Keratinocyte (primary cell): ENCODE results near the gene AARS2. TPM values are rescaled to one million over a fixed set of nuclear protein-coding genes. Genes with fewer than 3 reads are reported as not detected.

ENCODE experiments used
- DNase-seq: peaks from one replicate; pipeline ENCODE4 v3.0.0-alpha.2; 2011; ENCODE audit warnings: low read depth, missing footprints, low spot score
- FAIRE-seq: peaks from 2 replicates; lab custom pipeline; 2011; peaks lifted over from hg19 to GRCh38; lab: Jason Lieb, UNC
- H2AFZ ChIP-seq: 2 replicates; pipeline ENCODE4 v1.6.0; 2012; ENCODE audit warnings: low read length, control low read depth, inconsistent platforms; ENCODE audit not compliant: control insufficient read depth
- H3K27ac ChIP-seq: 2 replicates; pipeline ENCODE4 v1.5.1; 2011; ENCODE audit warnings: low read length; ENCODE audit not compliant: control insufficient read depth, insufficient read depth
- H3K27me3 ChIP-seq: 3 replicates; pipeline ENCODE4 v1.6.0; 2011; ENCODE audit warnings: low read length; ENCODE audit not compliant: control insufficient read depth, insufficient read depth; ENCODE audit errors: extremely low read depth
- H3K36me3 ChIP-seq, 2 experiments: 2 replicates in 1 of 2; 3 replicates in 1 of 2; pipeline ENCODE4 v1.5.1; 2011; ENCODE audit warnings: low read length in 2 of 2, mild to moderate bottlenecking in 1 of 2; ENCODE audit not compliant: control insufficient read depth in 2 of 2, insufficient read depth in 2 of 2; ENCODE audit errors: extremely low read depth in 1 of 2
- H3K4me1 ChIP-seq: 3 replicates; pipeline ENCODE4 v1.5.1; 2011; ENCODE audit warnings: low read length; ENCODE audit not compliant: control insufficient read depth, insufficient read depth; ENCODE audit errors: extremely low read depth
- H3K4me2 ChIP-seq: 3 replicates; pipeline ENCODE4 v1.6.0; 2011; ENCODE audit warnings: low read depth, low read length; ENCODE audit not compliant: control insufficient read depth, insufficient read depth; ENCODE audit errors: extremely low read depth
- H3K4me3 ChIP-seq, 3 experiments: fragments of 200-600 bp in 1 of 3; sonication (generic) in 1 of 3; 2 replicates in 2 of 3; 3 replicates in 1 of 3; pipeline ENCODE4 v1.5.1; 2011 to 2016; ENCODE audit warnings: low read length in 3 of 3, mild to moderate bottlenecking in 3 of 3, control low read depth in 2 of 3, inconsistent platforms in 1 of 3, low read depth in 1 of 3, mixed read lengths in 1 of 3, mixed run types in 1 of 3, moderate library complexity in 1 of 3; ENCODE audit not compliant: control insufficient read depth in 2 of 3, insufficient read depth in 2 of 3; ENCODE audit errors: extremely low read depth in 1 of 3
- H3K79me2 ChIP-seq: 2 replicates; pipeline ENCODE4 v1.6.0; 2012; ENCODE audit warnings: low read length; ENCODE audit not compliant: control insufficient read depth, insufficient read depth
- H3K9ac ChIP-seq: 3 replicates; pipeline ENCODE4 v1.6.0; 2011; ENCODE audit warnings: low read length; ENCODE audit not compliant: control insufficient read depth, insufficient read depth; ENCODE audit errors: extremely low read depth
- H3K9me1 ChIP-seq: 3 replicates; pipeline ENCODE4 v1.6.0; 2011; ENCODE audit warnings: low read length; ENCODE audit not compliant: control insufficient read depth, insufficient read depth; ENCODE audit errors: extremely low read depth
- H3K9me3 ChIP-seq: 2 replicates; pipeline ENCODE4 v1.5.1; 2012; ENCODE audit warnings: low read depth, low read length; ENCODE audit not compliant: control insufficient read depth
- H4K20me1 ChIP-seq: 3 replicates; pipeline ENCODE4 v1.6.0; 2011; ENCODE audit warnings: low read length; ENCODE audit not compliant: control insufficient read depth, insufficient read depth; ENCODE audit errors: extremely low read depth
- CTCF ChIP-seq, 3 experiments: IDR thresholded peaks in 1 of 3; conservative IDR thresholded peaks in 1 of 3; optimal IDR thresholded peaks in 1 of 3; 2 replicates in 2 of 3; 3 replicates in 1 of 3; pipeline versions ENCODE3 to v1.5.1; 2011; ENCODE audit warnings: low read length in 3 of 3, mild to moderate bottlenecking in 3 of 3, moderate library complexity in 2 of 3, control low read depth in 1 of 3, inconsistent platforms in 1 of 3; ENCODE audit not compliant: insufficient read depth in 2 of 3; ENCODE audit errors: extremely low read depth in 1 of 3
- EZH2 ChIP-seq: IDR thresholded peaks from one replicate; pipeline ENCODE4 v1.6.1; 2012; ENCODE audit warnings: inconsistent platforms, mild to moderate bottlenecking, low read length, moderate library complexity
- dilution Hi-C: fragments of 300-500 bp; cut with MboI; formaldehyde crosslinking; loops from one replicate; pipeline ENCODE4 v1.7.0; 2020; ENCODE audit warnings: low sequenced_read_pairs; ENCODE audit not compliant: extremely low pct_ligation_motif_present
- polyA plus RNA-seq, 5 experiments: library from polyadenylated mRNA; depleted of rRNA in 3 of 5; stranded (reverse) in 3 of 5; stranded (forward) in 1 of 5; unstranded in 1 of 5; fragments of >200 nt; gene quantifications; 1 replicate in 1 of 5; 2 replicates in 3 of 5; 3 replicates in 1 of 5; pipeline versions ENCODE4 v1.2.1 to v1.2.3, GENCODE V29; 2011 to 2012; ENCODE audit warnings: missing spikeins in 2 of 5, low read depth in 1 of 5, low replicate concordance in 1 of 5

Gene AARS2
- polyA plus RNA-seq, 1 donor (not counting 4 experiments of a cell fraction or from before 2014, with no cell fraction given), result 5.8 TPM

GRCh38 chr6:44307217-44307616, 5.9 kb downstream of the AARS2 start:
- Histone ChIP-seq H3K4me1 (peaks cover 15% of the 10 kb centered on the region), H3K9me3 (no peaks in the 10 kb centered on the region), H3K27me3 (no peaks in the 10 kb centered on the region), H3K9ac (no peak overlapping the region), H3K9me1 (no peaks in the 10 kb centered on the region), H3K4me2 (no peak overlapping the region), H3K4me3 (no peak overlapping the region), H3K79me2 (peaks cover 3% of the 10 kb centered on the region), H2AFZ (no peak overlapping the region), H3K27ac (no peak overlapping the region), H4K20me1 (no peaks in the 10 kb centered on the region), H3K36me3 (peaks cover 40 to 55% of the 10 kb centered on the region in 2 experiments)
- FAIRE-seq, result no peak
- dilution Hi-C loops, result no loop called here
- TF ChIP-seq CTCF (optimal IDR thresholded peaks at IDR 0.05 in 1 of 3, IDR thresholded peaks at IDR 0.05 in 1 of 3, conservative IDR thresholded peaks at IDR 0.05 in 1 of 3; ENCODE audit: extremely low read depth in 1 of 3, insufficient read depth in 2 of 3, low read length in 3 of 3) (no peak), EZH2 (no peak)
- no peak for DNase-seq

DNA sequence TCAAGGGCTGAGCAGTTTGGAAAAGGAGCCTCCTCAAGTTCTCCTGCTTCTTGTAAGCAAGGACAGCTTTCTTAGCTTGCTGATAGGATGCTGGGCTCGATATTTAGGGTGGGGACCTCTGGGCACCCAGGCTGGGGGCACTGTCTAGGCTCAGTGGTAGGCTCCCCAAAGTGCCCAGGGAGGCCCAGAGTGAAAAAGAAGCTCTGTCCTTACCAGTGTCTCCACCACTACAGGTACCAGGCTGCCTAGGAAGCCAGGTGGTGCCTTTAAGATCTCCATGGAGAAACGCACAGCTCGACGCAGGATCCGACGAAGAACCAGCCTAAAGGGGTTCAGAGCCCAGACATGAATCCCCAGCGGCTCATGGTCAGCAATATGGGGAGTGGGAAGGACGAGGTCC, 6.4 kb downstream of the AARS2 start:
- peaks cover 44 to 55% of the 10 kb centered on the region in 2 experiments for H3K36me3 ChIP-seq

More for the DNA sequence above, 6.4 kb downstream of the AARS2 start:
- no peaks in the 10 kb centered on the region for H3K27me3 ChIP-seq
- peaks cover 11% of the 10 kb centered on the region for H3K4me1 ChIP-seq
- H4K20me1 ChIP-seq, result no peaks in the 10 kb centered on the region
- H3K9me3 ChIP-seq, result no peaks in the 10 kb centered on the region
- no peak overlapping the region for H2AFZ ChIP-seq
- no peak overlapping the region for H3K4me2 ChIP-seq
- H3K27ac ChIP-seq, result no peak overlapping the region
- TF ChIP-seq CTCF (optimal IDR thresholded peaks at IDR 0.05 in 1 of 3, IDR thresholded peaks at IDR 0.05 in 1 of 3, conservative IDR thresholded peaks at IDR 0.05 in 1 of 3; ENCODE audit: extremely low read depth in 1 of 3, insufficient read depth in 2 of 3, low read length in 3 of 3) (no peak), EZH2 (no peak)
- DNase-seq, result no peak
- H3K4me3 ChIP-seq, result no peak overlapping the region
- H3K9me1 ChIP-seq, result no peaks in the 10 kb centered on the region
- dilution Hi-C loops, result no loop called here
- FAIRE-seq, result no peak
- no peaks in the 10 kb centered on the region for H3K79me2 ChIP-seq
- no peak overlapping the region for H3K9ac ChIP-seq
